Measurements from ENCODE around the gene RFC5.

Gene RFC5

DNA sequence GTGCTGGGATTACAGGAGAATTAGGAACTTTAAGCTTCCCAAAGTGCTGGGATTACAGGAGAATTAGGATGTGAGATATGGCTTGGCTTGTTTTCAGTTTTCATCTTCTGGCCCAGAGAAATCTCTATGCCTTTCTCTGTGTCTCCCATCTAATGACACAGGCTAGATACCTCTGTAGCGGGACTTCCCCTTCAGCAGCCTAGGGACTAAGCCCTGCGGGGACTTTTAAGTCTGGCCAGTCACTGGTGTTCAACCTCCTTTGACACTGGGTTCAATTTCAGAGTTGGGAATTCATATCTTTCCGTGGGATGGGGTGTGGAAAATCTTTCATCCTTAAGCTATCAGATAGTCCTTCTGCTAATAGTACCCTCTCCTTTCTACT, 6.2 kb downstream of the RFC5 start:
- TF ChIP-seq Cebpa-rat (IDR thresholded peaks at IDR 0.05), result no peak
- Histone ChIP-seq H3K36me3 (peaks cover 67 to 97% (median 93%) of the 10 kb centered on the region in 11 experiments), H3K9me3 (replicated peaks in 1 of 11) (no peaks in the 10 kb centered on the region), H3K4me3 (no peak overlapping the region), H3K27me3 (no peaks in the 10 kb centered on the region), H3K9ac (no peak overlapping the region), H3K27ac (no peak overlapping the region), H4K20me1 (peaks cover 0 to 7% (median 0%) of the 10 kb centered on the region in 11 experiments; a peak in 2 of 22 replicates), H3K4me1 (peaks cover 8 to 21% (median 15%) of the 10 kb centered on the region in 10 experiments), H3K4me2 (no peak overlapping the region)

DNA sequence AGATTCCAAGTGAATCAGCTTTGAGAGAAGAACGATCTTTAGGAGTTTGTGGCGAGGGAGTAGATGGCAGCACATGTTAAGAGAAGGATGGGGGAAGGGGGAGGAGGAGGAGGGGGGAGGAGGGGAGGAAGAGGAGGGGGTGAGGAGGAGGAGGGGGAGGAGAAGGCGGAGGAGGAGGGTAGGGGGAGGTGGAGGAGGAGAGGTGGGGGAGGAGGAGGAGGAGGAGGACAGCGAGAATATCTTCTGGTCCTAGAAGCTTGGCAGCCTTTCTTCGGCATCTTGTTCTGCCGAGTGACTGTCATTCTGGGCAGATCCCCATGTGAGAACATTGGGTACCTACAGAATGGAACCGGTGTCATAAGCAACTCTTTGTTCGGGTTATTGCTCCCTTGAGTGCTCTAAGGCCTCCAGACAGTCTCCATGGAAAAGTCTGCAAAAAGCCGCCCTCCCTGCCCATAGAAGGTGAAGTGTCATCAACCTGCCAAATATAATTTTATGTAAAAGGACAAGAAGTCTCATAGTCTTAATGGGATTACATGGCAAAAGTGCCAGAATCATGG, 6.9 kb downstream of the RFC5 start:
- H3K36me3 ChIP-seq, result peaks cover 73 to 98% (median 96%) of the 10 kb centered on the region in 11 experiments
- no peak for TF ChIP-seq Cebpa-rat (IDR thresholded peaks at IDR 0.05)

DNA sequence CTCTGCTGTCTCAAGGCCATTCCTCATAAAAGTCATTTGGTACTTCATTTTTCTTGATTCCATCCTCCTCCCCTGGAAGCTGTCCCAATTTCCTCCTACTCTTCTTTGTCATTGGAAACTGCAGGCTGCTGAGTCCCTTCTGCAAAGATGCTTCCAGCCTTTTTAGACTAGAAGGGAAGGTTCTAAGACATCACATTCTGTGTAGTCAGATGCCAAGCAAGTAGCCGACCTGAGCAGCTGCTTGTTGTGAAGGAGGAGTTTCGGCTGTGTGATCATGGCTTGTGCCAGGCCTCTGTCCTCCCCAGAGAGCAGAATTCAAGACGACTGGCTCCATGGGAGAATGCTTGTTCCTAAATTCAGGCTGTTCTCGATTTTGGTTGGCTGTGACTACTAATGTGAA, 8.7 kb downstream of the RFC5 start:
- Histone ChIP-seq H3K9me3 (replicated peaks in 1 of 11) (no peaks in the 10 kb centered on the region), H3K27me3 (no peaks in the 10 kb centered on the region), H3K4me3 (no peak overlapping the region), H3K36me3 (peaks cover 75 to 98% (median 96%) of the 10 kb centered on the region in 11 experiments), H4K20me1 (no peaks in the 10 kb centered on the region; a peak in 1 of 22 replicates), H3K9ac (no peak overlapping the region), H3K4me1 (no peaks in the 10 kb centered on the region; a peak in 1 of 20 replicates), H3K4me2 (no peak overlapping the region), H3K27ac (no peak overlapping the region)
- no peak for TF ChIP-seq Cebpa-rat (IDR thresholded peaks at IDR 0.05)

More for the DNA sequence above, 6.9 kb downstream of the RFC5 start:
- Histone ChIP-seq H4K20me1 (peaks cover 0 to under 1% (median 0%) of the 10 kb centered on the region in 11 experiments; a peak in 2 of 22 replicates), H3K27me3 (no peaks in the 10 kb centered on the region), H3K4me2 (no peak overlapping the region), H3K27ac (no peak overlapping the region), H3K4me3 (no peak overlapping the region), H3K9ac (no peak overlapping the region), H3K9me3 (replicated peaks in 1 of 11) (no peaks in the 10 kb centered on the region), H3K4me1 (peaks cover 2 to 14% (median 8%) of the 10 kb centered on the region in 10 experiments; a peak in 17 of 20 replicates)

DNA sequence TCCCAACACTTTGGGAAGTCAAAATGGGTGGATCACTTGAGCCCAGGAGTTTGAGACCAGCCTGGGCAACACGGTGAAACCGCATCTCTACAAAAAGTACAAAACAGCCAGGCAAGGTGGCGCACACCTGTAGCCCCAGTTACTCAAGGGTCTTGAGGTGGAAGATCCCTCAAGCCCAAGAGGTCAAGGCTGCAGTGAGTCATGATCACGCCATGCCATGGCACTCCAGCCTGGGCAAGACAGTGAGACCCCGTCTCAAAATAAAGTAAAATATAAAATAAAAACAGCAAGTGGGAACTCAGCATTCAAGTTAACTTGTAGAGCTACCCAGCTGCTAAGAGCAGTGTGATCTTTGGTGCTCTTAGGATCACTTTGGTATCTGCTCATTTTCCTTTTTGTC, 12.7 kb downstream of the RFC5 start:
- H4K20me1 ChIP-seq, result peaks cover 0 to 11% (median 0%) of the 10 kb centered on the region in 11 experiments; a peak in 3 of 22 replicates
- peaks cover 88 to 100% (median 100%) of the 10 kb centered on the region in 11 experiments for H3K36me3 ChIP-seq
- no peaks in the 10 kb centered on the region for H3K9me3 ChIP-seq (replicated peaks in 1 of 11)
- no peak for TF ChIP-seq Cebpa-rat (IDR thresholded peaks at IDR 0.05)
- no peak overlapping the region for H3K27ac ChIP-seq
- no peak overlapping the region for H3K4me3 ChIP-seq
- H3K9ac ChIP-seq, result no peak overlapping the region
- H3K4me1 ChIP-seq, result no peaks in the 10 kb centered on the region
- no peak overlapping the region for H3K4me2 ChIP-seq
- H3K27me3 ChIP-seq, result no peaks in the 10 kb centered on the region

DNA sequence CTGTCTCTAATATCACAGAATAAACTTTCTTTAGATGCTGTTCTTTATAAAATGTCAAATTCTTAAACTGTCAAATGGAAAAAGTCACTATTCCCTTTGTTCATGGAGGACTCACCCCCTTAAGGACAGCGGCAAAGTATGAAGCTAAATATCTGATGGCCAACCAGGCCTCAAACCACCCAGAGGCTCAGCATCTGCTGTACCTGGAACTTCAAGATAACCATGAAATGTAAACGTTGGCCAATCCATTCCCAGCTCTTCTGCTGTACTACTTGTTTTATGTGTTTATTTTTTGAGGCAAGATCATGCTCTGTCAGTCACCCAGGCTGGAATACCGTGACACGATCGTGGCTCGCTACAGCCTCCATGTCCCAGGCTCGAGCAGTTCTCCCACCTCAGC, 15.7 kb downstream of the RFC5 start:
- no peak overlapping the region for H3K4me2 ChIP-seq
- H3K9ac ChIP-seq, result no peak overlapping the region
- H3K27me3 ChIP-seq, result no peaks in the 10 kb centered on the region
- no peak overlapping the region for H3K27ac ChIP-seq
- H3K36me3 ChIP-seq, result peaks cover 96 to 100% (median 100%) of the 10 kb centered on the region in 11 experiments
- H3K4me3 ChIP-seq, result no peak overlapping the region
- peaks cover 0 to 31% (median 0%) of the 10 kb centered on the region in 11 experiments; a peak in 7 of 22 replicates for H4K20me1 ChIP-seq
- H3K4me1 ChIP-seq, result peaks cover 0 to under 1% (median 0%) of the 10 kb centered on the region in 10 experiments; a peak in 2 of 20 replicates
- TF ChIP-seq Cebpa-rat (IDR thresholded peaks at IDR 0.05), result no peak
- H3K9me3 ChIP-seq (replicated peaks in 1 of 11), result no peaks in the 10 kb centered on the region

DNA sequence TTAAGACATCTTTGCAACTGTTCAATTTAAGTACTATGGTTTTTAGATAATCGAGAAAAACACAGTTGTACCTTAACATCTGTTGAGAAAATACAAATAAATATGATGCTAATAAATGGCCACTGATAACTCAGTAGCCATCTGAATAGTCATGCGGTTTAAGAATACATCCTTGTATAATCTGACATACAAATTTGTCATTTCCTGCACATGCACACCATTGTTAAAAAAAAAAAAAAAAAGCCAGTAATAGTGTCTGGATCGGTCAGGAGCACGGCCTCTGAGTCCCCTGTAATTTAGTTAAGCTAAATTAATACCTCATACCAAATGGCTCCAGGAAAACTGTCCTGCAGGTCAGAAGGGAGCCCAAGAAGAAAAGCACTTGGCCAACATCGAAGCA, 16.8 kb downstream of the RFC5 start:
- H3K27ac ChIP-seq, result no peak overlapping the region
- H3K4me1 ChIP-seq, result peaks cover 0 to 4% (median 0%) of the 10 kb centered on the region in 10 experiments; a peak in 2 of 20 replicates
- peaks cover 0 to 37% (median 0%) of the 10 kb centered on the region in 11 experiments; a peak in 7 of 22 replicates for H4K20me1 ChIP-seq
- no peak overlapping the region for H3K4me2 ChIP-seq
- no peak for TF ChIP-seq Cebpa-rat (IDR thresholded peaks at IDR 0.05)
- no peaks in the 10 kb centered on the region for H3K9me3 ChIP-seq (replicated peaks in 1 of 11)
- no peak overlapping the region for H3K9ac ChIP-seq
- no peak overlapping the region for H3K4me3 ChIP-seq
- H3K36me3 ChIP-seq, result peaks cover 97 to 100% (median 100%) of the 10 kb centered on the region in 11 experiments
- no peaks in the 10 kb centered on the region for H3K27me3 ChIP-seq

DNA sequence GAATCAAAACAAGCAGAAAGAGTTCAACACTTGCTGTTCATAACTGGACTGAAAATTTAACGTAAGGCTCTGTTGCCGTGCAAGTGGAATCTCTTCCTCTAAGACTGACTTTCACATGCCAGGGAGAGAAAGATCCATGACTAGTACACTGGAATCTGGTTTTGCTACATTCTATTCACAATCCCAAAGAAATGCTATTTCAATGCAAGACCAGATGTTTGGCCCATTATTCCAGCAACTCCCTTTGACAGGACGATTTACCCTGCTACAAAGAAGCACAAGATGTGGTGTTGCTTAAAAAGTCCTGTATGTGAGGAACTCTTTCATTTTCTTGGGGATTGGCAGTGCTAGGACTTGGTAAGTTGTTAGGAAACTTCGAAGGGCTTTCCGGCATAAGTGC, 17.4 kb downstream of the RFC5 start:
- no peak overlapping the region for H3K27ac ChIP-seq
- peaks cover 0 to 43% (median 0%) of the 10 kb centered on the region in 11 experiments; a peak in 8 of 22 replicates for H4K20me1 ChIP-seq
- H3K4me3 ChIP-seq, result no peak overlapping the region
- no peak overlapping the region for H3K4me2 ChIP-seq
- H3K36me3 ChIP-seq, result peaks cover 96 to 100% (median 100%) of the 10 kb centered on the region in 11 experiments
- no peak for TF ChIP-seq Cebpa-rat (IDR thresholded peaks at IDR 0.05)
- no peaks in the 10 kb centered on the region for H3K27me3 ChIP-seq
- no peaks in the 10 kb centered on the region for H3K9me3 ChIP-seq (replicated peaks in 1 of 11)
- peaks cover 0 to 4% (median 0%) of the 10 kb centered on the region in 10 experiments; a peak in 2 of 20 replicates for H3K4me1 ChIP-seq
- H3K9ac ChIP-seq, result no peak overlapping the region; a peak in 1 of 22 replicates

DNA sequence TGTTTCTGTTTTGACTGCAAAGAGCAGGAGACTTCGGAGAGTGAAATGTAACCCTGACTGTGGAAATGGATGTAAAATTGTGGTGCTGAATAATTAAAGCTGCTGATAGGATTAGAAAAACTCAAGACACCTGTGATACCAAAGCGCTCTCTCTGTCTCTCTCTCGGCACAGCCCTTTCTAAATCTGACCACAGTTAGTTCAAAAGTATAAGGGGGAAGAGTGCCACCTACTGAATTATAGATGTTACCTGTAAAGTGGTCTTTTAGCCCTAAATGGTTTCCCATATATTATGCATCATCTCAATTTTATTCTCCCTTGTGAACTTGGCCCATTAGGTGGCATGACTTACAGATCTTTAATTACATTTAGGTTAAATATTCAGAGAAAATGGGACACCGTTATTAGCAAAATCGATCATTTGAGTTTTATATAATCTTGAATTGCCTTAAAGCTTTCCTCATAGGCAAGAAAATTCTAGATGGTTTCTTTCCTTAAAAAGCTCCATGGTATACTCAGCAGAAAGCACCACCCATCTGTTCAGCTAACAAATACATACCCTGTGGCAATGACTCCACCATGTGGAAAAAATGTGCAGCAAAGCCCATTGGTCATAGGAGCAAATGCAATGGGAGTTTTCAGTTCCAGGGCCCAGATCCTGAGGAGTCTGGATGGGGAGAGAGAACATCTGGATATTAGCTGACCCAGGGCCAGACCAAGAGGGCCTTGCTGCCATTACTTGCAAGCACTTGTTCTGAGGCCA, 18.1 kb downstream of the RFC5 start:
- TF ChIP-seq Cebpa-rat (IDR thresholded peaks at IDR 0.05), result no peak
- peaks cover 0 to 4% (median 0%) of the 10 kb centered on the region in 10 experiments; a peak in 2 of 20 replicates for H3K4me1 ChIP-seq
- H3K4me3 ChIP-seq, result no peak overlapping the region
- H3K4me2 ChIP-seq, result no peak overlapping the region
- no peaks in the 10 kb centered on the region for H3K27me3 ChIP-seq
- peaks cover 0 to 50% (median 0%) of the 10 kb centered on the region in 11 experiments; a peak in 8 of 22 replicates for H4K20me1 ChIP-seq
- no peaks in the 10 kb centered on the region for H3K9me3 ChIP-seq (replicated peaks in 1 of 11)
- H3K27ac ChIP-seq, result no peak overlapping the region
- H3K36me3 ChIP-seq, result peaks cover 95 to 100% (median 100%) of the 10 kb centered on the region in 11 experiments
- no peak overlapping the region; a peak in 1 of 22 replicates for H3K9ac ChIP-seq

Measured in BLaER1 treated with 17β-estradiol and CSF1 and Interleukin-3, amounts not matched to agents 10 nM and 100 nM (cell line).